Activated T-cell treated with anti-CD3 and anti-CD28 coated beads, Interleukin-2, amount 50 U/mL, for 72 hours (primary cell): ENCODE measurements around the gene IL15RA. TPM values are rescaled to one million over a fixed set of nuclear protein-coding genes. Genes with fewer than 3 reads are reported as not detected.

ENCODE experiments used
- ATAC-seq, 2 donors: fragments of 150-1000 bp; cut with Tn5 transposase; replicated peaks in 1 of 2; 2 replicates each; pipeline ENCODE4 v1.10.0; 2021; ENCODE audit warnings: moderate library complexity in 2 of 2, mild to moderate bottlenecking in 1 of 2
- DNase-seq, 2 donors: peaks; one replicate each; pipeline ENCODE4 v3.0.0; 2021 to 2022; ENCODE audit warnings: mixed read lengths in 1 of 2
- H3K27ac Mint-ChIP-seq: one replicate; pipeline ENCODE4 v1.8.0; 2022; ENCODE audit warnings: mild to moderate bottlenecking, moderate library complexity, mixed read lengths
- H3K27me3 Mint-ChIP-seq: one replicate; pipeline ENCODE4 v1.8.0; 2022; ENCODE audit warnings: low read depth, mixed read lengths
- H3K36me3 Mint-ChIP-seq, 2 donors: one replicate each; pipeline ENCODE4 v1.8.0; 2022; ENCODE audit warnings: mixed read lengths in 2 of 2, mild to moderate bottlenecking in 1 of 2; ENCODE audit not compliant: insufficient read depth in 2 of 2
- H3K4me1 Mint-ChIP-seq: one replicate; pipeline ENCODE4 v1.8.0; 2022; ENCODE audit warnings: low read depth, mixed read lengths
- H3K4me3 Mint-ChIP-seq, 2 donors: one replicate each; pipeline ENCODE4 v1.8.0; 2022; ENCODE audit warnings: mild to moderate bottlenecking in 2 of 2, mixed read lengths in 2 of 2, moderate library complexity in 2 of 2
- H3K9me3 Mint-ChIP-seq, 2 donors: one replicate each; pipeline ENCODE4 v1.8.0; 2022; ENCODE audit warnings: mixed read lengths in 2 of 2
- total RNA-seq, 2 donors: library from RNA; stranded (reverse); gene quantifications; one replicate each; pipeline ENCODE4 v1.2.3, GENCODE V29; 2022

IL15RA gene
- total RNA-seq, 2 donors from 2014 or later = 23.7 to 30.0 TPM

DNA sequence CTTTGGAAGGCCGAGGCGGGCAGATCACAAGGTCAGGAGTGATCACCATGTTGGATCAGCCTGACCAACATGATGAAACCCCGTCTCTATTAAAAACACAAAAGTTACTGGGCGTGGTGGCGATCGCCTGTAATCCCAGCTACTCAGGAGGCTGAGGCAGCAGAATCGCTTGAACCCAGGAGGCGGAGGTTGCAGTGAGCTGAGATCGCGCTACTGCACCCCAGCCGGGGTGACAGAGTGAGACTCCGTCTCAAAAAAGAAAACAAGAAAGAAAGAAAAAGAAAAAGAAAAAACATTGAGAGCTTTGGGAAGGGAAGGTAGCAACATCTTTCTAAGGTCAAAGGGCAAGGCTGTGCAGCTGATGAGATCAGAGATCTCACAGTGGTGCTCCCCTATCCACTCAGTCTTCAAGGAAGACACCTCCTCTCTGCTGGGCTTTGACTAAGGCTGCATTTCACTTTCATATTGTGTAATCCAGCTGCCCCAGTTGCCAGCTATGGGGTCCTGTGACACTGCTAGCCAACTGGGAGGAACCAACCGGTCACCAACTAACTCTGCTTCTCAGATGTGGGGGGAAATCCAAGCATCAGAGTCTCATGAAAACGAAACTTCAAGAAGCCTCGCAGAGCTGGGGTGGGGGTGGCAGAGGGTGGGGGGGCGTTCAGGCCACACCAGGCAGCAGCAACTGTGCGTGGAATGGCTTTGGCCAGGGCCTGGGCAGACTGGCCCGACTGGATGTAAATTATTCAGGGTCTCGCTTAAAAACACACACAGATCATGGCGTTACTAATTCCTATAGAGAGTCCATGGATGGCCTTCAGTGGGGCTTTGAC lies 1.5 kb downstream of the IL15RA start:
- ATAC-seq = peak; percentile 77 to 81

DNA sequence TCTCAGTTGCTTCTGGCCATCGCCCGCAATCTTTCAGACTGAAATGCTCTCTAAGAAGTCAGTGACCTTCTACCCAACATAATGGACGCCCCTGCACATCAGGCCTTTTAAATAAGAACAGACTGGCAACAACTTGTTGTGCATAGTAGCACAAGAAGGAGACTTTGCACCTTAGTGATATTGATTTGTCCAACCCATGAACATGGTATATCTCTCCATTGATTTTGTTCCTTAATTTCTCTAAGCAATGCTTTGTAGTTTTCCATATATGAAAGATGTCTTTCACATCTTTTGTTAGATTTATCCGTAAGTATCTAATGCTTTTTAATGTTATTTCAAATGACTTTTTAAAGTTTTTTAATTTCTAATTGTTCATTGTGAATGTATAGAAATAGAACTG lies 4.3 kb downstream of the IL15RA start:
- peaks cover 58% of the 10 kb centered on the region for H3K4me1 Mint-ChIP-seq
- DNase-seq (no peak), ATAC-seq (no peak)
- H3K27me3 Mint-ChIP-seq = no peaks in the 10 kb centered on the region
- no peaks in the 10 kb centered on the region for H3K9me3 Mint-ChIP-seq
- peak overlapping the region in 1 of 2 donors; percentile 59 for H3K4me3 Mint-ChIP-seq
- peaks cover 6 to 7% of the 10 kb centered on the region in 2 donors for H3K36me3 Mint-ChIP-seq
- no peak overlapping the region for H3K27ac Mint-ChIP-seq

More for the DNA sequence above, 1.5 kb downstream of the IL15RA start:
- Mint-ChIP-seq H3K27me3 (peaks cover 4% of the 10 kb centered on the region), H3K36me3 (peaks cover 6 to 7% of the 10 kb centered on the region in 2 donors), H3K4me3 (peak overlapping the region; percentile 92 to 97), H3K27ac (peak overlapping the region; percentile 95), H3K9me3 (no peaks in the 10 kb centered on the region), H3K4me1 (peaks cover 48% of the 10 kb centered on the region)
- DNase-seq = peak; percentile 82 to 83

DNA sequence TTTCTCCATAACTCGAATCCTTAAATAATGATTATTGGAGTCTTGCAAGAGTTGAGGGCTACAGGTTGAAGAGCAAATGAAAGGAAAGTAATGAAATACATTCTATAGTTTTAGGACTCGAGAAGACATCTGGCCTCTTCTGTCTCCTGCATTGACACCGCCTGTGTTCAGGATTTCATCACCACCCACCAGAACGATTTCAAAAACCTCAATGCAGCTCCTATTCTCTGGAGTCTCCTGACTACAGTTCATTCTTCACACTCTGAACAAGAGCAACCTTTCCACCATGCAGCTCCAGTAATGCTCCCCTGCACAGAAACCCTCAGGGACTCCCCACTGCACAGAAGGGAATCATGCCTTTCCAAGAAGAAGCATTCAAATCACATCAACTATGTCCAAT lies 5.5 kb downstream of the IL15RA start:
- H3K4me3 Mint-ChIP-seq = peak overlapping the region; percentile 73 to 80
- no peak for DNase-seq
- no peaks in the 10 kb centered on the region for H3K27me3 Mint-ChIP-seq
- H3K36me3 Mint-ChIP-seq = peaks cover 6 to 9% of the 10 kb centered on the region in 2 donors
- peaks cover 58% of the 10 kb centered on the region for H3K4me1 Mint-ChIP-seq
- no peaks in the 10 kb centered on the region for H3K9me3 Mint-ChIP-seq
- peak overlapping the region; percentile 93 for H3K27ac Mint-ChIP-seq
- ATAC-seq = no peak

DNA sequence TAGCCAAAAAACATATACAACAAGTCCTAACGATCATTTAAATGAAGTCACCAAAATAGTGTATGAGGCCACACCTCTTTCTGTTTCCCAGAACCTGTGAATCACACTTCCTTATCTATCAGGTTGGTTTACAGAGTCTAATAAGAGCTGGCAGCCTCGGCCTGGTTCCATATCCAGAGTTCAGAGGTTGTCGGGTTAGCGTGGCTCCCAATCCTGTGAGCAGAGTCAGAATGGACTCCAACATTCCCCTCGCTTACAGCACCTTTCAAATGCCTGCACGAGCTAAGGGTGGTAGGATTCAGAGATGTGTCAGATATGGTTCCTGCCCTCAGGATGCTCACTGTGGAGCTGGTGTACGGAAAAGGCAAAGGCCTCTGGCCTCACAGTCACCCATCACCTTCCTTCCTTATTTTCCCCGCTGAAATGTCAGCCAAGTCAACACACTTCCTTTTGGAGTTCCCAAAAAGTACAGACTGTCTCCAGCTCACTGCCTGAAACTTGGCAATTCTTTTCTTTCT lies 6.0 kb downstream of the IL15RA start:
- H3K9me3 Mint-ChIP-seq = no peaks in the 10 kb centered on the region
- peak overlapping the region; percentile 93 for H3K27ac Mint-ChIP-seq
- H3K4me3 Mint-ChIP-seq = peak overlapping the region; percentile 73 to 80
- peaks cover 58% of the 10 kb centered on the region for H3K4me1 Mint-ChIP-seq
- peak; percentile 28 to 58 for ATAC-seq
- H3K36me3 Mint-ChIP-seq = peaks cover 6 to 8% of the 10 kb centered on the region in 2 donors
- peak; percentile 35 to 38 for DNase-seq
- no peaks in the 10 kb centered on the region for H3K27me3 Mint-ChIP-seq

DNA sequence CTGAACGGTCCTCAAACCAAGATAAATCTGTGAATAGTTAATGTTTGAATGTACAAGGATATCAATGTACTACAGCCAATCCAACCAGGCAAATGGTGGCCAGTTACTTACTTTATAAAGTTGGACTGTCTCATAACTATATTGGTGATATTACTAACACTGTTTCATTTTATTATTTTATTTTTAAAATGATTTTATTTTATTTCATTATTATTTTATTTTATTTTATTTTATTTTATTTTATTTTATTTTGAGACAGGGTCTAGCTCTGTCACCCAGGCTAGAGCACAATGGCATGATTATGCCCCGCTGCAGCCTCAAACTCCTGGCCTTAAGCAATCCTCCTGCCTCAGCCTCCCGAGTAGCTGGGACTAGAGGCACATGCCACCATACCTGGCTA lies 6.8 kb downstream of the IL15RA start:
- peak overlapping the region in 1 of 2 donors; percentile 80 for H3K4me3 Mint-ChIP-seq
- H3K27ac Mint-ChIP-seq = peak overlapping the region; percentile 8

DNA sequence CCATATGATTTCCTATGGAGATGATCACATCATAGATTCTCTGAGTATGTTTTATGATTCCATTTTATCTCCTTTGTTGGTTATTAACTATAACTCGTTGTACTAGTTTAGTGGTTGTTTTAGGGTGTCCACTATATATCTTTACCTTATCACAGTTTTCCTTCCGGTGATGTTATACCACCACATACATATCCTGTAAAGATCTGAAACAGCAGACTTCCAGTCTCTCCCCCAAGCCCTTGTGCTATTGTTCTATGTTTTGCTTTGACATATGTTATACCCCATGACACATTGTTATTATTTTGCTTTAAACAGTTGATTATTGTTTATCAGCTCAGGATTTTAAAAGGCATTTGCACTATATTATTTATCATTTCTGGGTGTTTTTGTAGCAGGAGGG lies 7.3 kb downstream of the IL15RA start:
- H3K4me3 Mint-ChIP-seq = no peak overlapping the region
- H3K27ac Mint-ChIP-seq = peak overlapping the region; percentile 8
- peaks cover 3 to 6% of the 10 kb centered on the region in 2 donors for H3K36me3 Mint-ChIP-seq
- no peaks in the 10 kb centered on the region for H3K9me3 Mint-ChIP-seq
- DNase-seq (no peak), ATAC-seq (no peak)
- H3K4me1 Mint-ChIP-seq = peaks cover 49% of the 10 kb centered on the region
- H3K27me3 Mint-ChIP-seq = no peaks in the 10 kb centered on the region

More for the DNA sequence above, 6.8 kb downstream of the IL15RA start:
- Mint-ChIP-seq H3K27me3 (no peaks in the 10 kb centered on the region), H3K9me3 (no peaks in the 10 kb centered on the region), H3K36me3 (peaks cover 3 to 6% of the 10 kb centered on the region in 2 donors), H3K4me1 (peaks cover 53% of the 10 kb centered on the region)
- ATAC-seq (no peak), DNase-seq (no peak)

DNA sequence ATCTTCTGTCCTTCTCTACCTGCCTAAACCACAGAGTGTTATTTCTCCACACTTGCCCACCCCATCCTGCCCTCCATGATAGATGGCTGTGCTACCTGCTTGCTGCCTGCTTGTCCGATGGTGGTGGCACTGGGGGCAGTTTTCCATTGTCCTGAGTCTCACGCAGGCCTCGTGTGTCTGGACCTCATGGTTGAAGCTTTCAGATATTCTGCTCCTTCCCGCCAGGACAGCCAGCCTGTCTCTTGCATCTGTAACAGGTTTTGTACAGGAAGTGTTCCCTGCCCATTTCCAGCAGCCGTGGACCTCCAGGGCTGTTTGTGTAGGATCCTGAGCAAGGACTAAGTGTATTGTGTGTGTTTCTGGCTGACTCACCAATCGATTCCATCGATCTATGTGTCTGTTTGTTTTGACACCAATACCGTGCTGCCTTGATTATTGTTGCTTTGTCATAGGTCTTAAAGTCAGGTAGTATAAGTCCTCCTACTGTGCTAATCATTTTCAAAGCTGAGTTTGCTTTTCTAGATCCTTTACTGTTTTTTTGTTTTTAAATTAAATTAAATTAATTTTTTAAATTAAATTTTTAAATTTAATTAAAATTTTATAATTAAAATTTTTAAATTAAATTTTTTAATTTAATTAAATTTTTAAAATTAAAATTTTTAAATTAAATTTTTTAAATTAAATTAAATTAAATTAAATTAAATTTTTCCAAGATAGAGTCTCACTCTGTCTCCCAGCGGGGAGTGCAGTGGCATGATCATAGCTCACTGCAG lies 8.5 kb downstream of the IL15RA start:
- no peak for DNase-seq
- Mint-ChIP-seq H3K27ac (no peak overlapping the region), H3K4me1 (peaks cover 38% of the 10 kb centered on the region), H3K4me3 (no peak overlapping the region), H3K9me3 (no peaks in the 10 kb centered on the region), H3K27me3 (no peaks in the 10 kb centered on the region), H3K36me3 (peaks cover 0 to 3% of the 10 kb centered on the region in 2 donors)
- no peak for ATAC-seq

DNA sequence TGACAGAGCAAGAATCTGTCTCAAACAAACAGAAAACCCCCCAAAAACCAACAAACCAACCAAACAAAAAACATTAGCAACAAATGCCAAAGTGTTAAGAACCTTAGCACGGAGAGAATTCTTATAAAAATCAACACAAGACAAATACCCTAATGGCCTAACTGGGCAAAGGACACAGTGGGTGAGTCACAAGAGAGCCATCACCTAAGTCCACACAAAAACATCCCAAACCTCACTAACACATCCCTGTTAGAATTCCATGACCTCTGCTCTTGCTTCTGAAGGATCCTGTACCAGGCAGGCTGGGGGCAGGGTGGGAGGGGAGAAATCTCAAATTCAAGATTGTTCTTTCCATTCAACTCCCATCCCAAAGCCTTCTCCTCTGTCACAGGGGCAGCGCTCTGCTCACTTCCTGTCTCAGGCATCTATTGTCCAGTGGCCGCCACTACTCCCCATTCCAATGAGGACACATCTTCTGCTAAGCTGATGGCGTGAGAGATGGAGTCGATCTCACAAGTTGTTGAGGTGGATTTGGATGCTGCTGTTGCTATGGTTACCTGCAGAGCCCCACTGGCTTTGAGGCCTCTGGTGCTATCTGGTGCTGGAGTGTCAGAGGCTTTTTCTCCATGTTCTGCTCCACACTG lies 9.2 kb downstream of the IL15RA start:
- ATAC-seq = no peak
- no peak for DNase-seq
- Mint-ChIP-seq H3K27ac (no peak overlapping the region), H3K36me3 (peaks cover 0 to 2% of the 10 kb centered on the region in 2 donors), H3K27me3 (no peaks in the 10 kb centered on the region), H3K4me3 (no peak overlapping the region), H3K9me3 (no peaks in the 10 kb centered on the region), H3K4me1 (peaks cover 31% of the 10 kb centered on the region)

DNA sequence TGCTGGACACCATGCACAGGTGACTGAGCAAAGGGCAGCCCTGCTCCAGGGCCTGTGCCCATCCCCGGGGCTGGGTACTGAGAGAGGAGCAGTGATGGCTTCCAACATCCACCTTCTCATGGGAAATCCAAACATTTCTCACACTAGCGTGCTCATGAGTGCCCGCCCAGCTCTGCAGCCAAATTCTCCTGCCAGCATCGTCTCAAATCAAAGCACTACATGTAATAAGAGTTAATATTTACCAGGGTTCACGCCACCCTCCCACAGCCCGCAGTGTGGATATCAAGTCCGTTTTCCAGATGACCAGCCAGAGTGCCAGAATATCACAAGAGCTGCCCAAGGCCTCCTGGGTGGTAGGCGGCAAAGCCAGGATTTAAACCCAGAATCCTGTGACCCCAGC lies 12.1 kb downstream of the IL15RA start:
- no peak overlapping the region for H3K4me3 Mint-ChIP-seq
- H3K4me1 Mint-ChIP-seq = peaks cover 6% of the 10 kb centered on the region
- DNase-seq = no peak

DNA sequence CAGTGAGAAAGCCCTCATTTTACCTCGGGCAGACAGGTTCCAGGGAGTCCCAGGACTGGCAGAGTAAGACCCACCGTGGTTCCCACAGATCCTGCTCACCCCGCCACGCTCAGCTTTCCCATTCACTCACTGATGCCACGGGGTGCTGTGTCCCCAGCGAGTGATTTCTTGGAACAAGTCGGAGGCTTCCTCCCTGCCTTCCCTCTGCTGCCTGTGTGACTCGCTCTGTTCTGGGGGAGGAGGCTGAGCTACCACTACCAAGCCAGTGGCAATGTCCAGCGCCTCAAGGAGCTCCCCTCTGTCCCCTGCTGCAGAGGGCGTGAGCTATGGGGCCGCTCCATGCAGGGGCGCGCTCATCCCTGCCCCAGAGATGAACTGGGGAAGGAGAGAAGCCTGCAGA lies 12.6 kb downstream of the IL15RA start:
- DNase-seq = no peak

More for the DNA sequence above, 12.1 kb downstream of the IL15RA start:
- ATAC-seq = no peak
- Mint-ChIP-seq H3K36me3 (peaks cover 6 to 10% of the 10 kb centered on the region in 2 donors), H3K27ac (no peak overlapping the region), H3K27me3 (no peaks in the 10 kb centered on the region), H3K9me3 (no peaks in the 10 kb centered on the region)

DNA sequence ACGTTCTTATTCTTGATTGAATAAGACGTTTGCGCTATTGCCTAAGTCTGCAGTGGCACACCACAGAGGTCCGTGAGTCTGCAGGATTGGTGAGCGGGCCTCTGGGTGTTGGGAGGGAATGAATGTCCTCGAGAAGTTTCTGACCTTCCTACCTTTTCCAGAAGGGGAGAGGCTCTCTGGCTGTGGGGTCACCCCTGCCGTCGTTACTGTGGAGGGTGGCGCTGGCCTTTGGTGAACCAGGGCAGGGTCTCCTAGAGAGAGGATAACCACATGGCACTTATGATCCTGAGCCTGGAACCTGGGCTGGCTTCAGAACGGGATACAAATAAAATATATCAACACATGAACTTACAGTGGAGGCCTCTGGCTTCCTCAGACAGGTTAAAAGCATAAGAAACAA lies 13.8 kb downstream of the IL15RA start:
- Mint-ChIP-seq H3K9me3 (no peaks in the 10 kb centered on the region), H3K36me3 (peaks cover 10 to 16% of the 10 kb centered on the region in 2 donors)

More for the DNA sequence above, 12.6 kb downstream of the IL15RA start:
- no peak for ATAC-seq
- H3K27me3 Mint-ChIP-seq = no peaks in the 10 kb centered on the region
- H3K4me3 Mint-ChIP-seq = no peak overlapping the region
- H3K36me3 Mint-ChIP-seq = peaks cover 6 to 10% of the 10 kb centered on the region in 2 donors
- H3K9me3 Mint-ChIP-seq = no peaks in the 10 kb centered on the region
- H3K27ac Mint-ChIP-seq = no peak overlapping the region
- H3K4me1 Mint-ChIP-seq = peaks cover under 1% of the 10 kb centered on the region

DNA sequence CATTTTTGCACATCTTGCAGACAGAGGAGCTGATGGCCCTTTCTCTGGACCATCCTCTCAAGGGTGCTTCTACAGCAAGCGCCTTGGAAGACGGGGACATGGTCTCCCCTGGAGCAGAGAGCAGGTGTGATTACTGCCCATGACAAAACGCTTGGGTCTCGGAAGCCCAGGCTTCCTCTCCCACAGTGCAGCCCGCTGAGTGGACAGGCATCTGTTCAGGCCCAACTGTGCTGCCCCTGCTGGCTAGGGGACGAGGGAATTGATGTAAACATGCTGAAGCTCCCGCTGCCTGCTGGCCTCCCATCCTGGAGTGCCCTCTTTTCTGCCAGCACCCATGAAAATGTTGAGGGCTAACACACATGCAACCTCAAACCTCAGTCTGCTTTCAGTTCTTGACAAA lies 14.3 kb downstream of the IL15RA start:
- H3K4me1 Mint-ChIP-seq = no peaks in the 10 kb centered on the region
- no peaks in the 10 kb centered on the region for H3K9me3 Mint-ChIP-seq
- peaks cover 10 to 16% of the 10 kb centered on the region in 2 donors for H3K36me3 Mint-ChIP-seq
- H3K27ac Mint-ChIP-seq = no peak overlapping the region
- H3K4me3 Mint-ChIP-seq = no peak overlapping the region
- no peaks in the 10 kb centered on the region for H3K27me3 Mint-ChIP-seq
- no peak for DNase-seq
- no peak for ATAC-seq

More for the DNA sequence above, 13.8 kb downstream of the IL15RA start:
- no peak for ATAC-seq
- Mint-ChIP-seq H3K27me3 (no peaks in the 10 kb centered on the region), H3K27ac (no peak overlapping the region), H3K4me3 (no peak overlapping the region), H3K4me1 (no peaks in the 10 kb centered on the region)
- no peak for DNase-seq
